Endometrium (tissue), 2 donors: ENCODE results near the gene ZC2HC1B.
"Not testable (repeated sequence)": the region's sequence is repeated elsewhere in the genome, so short reads cannot be mapped to it uniquely, and the experiment has no call there.

Source experiments
- FAIRE-seq: peaks from 2 replicates; lab custom pipeline; 2012; peaks lifted over from hg19 to GRCh38; lab: Jason Lieb, UNC
- donor health status: control.
- donor health status: control.

Gene ZC2HC1B

DNA sequence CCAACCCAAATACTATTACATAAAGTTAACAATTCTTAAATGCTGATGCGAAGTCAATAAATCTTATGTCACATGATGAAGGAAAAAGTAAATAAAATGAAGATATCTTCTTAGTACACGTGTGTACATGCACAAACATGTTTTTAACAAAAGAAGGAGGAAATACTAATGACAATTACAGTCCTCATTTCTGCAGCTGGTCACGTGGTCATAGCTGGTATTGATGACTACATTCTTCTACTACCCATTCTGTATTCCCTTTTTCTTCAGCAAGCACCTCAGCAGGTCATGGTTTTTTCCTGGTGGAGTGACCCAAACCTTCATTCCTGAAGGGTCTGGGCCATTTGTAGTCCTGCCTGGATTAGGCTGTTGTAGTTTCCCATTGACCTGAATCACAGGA lies 4.5 kb downstream of the ZC2HC1B start:
- not testable (repeated sequence) for FAIRE-seq

DNA sequence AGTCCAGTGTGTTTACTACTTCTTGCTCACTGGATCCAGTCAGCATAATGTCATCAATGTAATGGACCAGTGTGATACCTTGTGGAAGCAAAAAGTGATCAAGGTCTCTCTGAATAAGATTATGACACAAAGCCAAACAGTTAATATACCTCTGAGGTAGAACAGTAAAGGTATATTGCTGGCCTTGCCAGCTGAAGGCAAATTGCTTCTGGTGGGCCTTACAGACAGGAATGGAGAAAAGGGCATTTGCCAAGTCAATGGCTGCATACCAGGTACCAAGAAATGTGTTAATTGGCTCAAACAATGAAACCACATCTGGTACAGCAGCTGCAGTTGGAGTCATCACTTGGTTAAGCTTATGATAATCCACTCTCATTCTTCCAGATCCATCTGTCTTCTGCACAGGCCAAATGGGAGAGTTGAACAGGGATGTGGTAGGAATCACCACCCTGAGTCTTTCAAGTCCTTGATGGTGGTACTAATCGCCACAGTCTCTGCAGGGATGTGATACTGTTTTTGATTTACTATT lies 7.0 kb downstream of the ZC2HC1B start:
- FAIRE-seq = not testable (repeated sequence)

DNA sequence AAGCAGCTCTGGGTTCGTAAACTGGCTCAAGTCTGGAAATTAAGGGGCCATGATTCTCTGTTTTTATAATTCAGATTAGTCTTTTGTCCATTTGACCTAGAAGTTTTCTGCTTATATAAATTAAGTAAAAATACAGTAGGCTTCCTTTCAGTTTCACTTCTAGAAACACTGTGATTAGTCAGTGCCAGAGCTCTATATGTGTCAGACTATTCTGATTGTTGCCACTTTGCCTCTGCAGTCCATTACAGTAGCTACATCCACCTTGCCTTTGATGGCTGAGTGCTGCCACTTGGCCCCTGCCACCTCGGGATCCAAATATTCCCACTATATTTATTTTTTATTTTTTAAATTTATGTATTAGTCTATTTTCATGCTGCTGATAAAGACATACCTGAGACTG lies 7.9 kb downstream of the ZC2HC1B start:
- no peak for FAIRE-seq

DNA sequence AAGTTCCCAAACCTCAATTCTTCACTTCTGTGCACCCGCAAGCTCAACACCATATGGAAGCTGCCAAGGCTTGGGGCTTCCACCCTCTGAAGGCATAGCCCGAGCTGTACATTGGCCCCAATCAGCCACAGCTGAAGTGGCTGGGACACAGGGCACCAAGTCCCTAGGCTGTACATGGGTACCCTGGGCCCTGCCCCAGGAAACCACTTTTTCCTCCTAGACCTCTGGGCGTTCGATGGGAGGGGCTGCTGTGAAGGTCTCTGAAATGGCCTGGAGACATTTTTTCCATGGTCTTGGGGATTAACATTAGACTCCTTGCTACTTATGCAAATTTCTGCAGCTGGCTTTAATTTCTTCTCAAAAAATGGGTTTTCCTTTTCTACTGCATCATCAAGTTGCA lies 9.3 kb downstream of the ZC2HC1B start:
- not testable (repeated sequence) for FAIRE-seq

DNA sequence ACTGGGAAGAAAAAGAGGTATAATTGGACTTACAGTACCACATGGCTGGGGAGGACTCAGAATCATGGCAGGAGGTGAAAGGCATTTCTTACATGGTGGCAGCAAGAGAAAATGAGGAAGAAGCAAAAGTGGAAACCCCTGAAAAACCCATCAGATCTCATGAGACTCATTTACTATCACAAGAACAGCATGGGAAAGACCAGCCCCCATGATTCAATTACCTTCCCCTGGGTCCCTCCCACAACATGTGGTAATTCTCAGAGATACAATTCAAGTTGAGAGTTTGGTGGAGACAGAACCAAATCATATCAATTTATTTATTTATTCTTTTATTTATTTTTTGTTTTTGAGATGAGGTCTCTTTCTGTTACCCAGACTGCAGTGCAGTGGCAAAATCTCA lies 10.2 kb downstream of the ZC2HC1B start:
- FAIRE-seq = not testable (repeated sequence)

DNA sequence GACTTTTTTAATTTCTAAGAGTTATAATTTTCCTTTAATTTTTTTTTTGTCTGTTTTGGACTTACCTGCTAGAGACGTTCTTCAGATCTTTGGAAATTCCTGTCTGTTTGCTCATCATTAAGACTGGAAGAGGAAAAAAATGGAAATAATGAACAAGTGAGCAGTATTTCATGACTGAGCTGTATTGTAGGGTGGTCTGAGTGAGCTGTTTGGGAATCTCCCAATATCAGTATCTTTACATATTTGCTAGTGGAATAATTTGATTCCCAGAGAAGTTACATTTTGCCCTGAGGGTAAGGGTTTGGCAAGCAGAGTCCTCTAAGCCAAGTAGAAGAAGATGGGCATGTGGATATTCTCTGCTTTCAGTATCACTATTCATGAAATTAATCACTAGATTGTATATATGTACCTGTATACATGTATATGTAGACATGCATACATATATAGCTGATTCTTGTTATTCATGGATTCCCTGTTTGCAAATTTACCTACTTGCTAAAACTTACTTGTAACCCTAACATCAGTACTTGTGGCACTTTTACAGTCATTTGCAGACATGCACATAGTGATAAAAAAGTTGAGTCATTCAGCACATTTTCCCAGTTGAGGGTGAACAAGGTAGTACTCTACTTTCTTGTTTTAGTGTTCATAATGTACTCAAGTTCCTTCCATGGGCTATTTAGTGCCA lies 13.5 kb downstream of the ZC2HC1B start:
- no peak for FAIRE-seq

DNA sequence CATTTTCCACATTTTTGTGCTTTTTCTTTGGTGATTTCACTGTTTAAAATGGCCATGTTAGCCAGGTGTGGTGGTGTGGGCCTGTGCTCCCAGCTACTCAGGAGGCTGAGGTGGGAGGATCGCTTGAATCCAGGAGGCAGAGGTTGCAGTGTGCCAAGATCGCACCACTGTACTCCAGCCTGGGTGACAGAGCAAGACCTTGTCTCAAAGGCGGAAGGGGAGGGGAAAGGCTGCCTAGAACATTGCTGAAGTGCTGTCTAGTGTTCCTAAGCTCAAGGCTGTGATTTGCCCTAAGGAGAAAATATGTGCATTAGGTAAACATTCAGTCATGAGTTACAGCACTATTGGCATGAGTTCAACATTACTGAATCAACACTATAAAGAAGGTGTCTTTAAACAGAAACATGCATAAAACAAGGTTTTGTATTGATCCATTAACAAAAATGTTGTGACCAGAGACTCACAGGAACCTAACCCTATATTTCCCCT lies 14.0 kb downstream of the ZC2HC1B start:
- no peak for FAIRE-seq

DNA sequence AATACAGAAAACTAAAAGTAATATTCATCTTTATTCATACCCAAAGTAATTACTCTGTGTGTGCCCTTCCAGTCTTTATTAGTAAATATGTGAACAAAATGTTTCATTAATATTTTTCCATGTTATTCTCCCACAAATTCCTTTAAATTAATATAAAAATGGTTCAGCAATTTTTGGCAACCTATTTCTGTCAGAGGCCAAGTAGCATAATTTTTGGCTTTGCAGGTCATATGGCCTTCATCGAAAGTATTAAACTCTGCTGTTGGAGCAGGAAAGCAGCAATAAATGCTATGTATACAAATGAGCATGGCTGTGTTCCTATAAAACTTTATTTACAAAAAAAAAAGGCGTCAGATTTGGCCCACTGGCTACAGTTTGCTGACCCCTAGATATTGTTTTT lies 16.1 kb downstream of the ZC2HC1B start:
- FAIRE-seq = no peak

DNA sequence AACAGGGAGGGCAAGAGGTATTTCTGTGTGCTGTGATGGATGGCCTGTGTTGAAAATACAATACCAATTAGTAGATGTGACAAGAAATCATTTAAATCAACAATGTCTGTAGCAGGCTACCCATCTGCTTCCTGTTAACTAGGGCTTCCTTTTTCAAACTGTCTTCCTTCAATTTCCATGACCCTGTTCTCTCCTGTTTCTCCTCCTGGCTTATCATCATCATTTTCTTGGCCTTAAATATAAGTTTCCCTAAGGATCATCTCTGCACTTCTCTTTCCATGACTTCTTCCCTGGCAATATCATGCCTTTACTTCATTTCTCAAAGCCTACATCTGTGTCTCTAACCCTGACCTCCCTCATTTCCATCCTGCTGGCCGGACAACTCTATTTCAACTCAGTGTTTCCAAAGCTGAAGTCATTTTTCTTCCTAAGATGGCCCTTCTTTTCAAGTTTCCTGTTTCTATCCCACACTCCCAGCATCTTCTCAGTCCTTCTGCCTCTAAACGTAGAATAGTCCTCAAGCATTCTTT lies 18.2 kb downstream of the ZC2HC1B start:
- no peak for FAIRE-seq

DNA sequence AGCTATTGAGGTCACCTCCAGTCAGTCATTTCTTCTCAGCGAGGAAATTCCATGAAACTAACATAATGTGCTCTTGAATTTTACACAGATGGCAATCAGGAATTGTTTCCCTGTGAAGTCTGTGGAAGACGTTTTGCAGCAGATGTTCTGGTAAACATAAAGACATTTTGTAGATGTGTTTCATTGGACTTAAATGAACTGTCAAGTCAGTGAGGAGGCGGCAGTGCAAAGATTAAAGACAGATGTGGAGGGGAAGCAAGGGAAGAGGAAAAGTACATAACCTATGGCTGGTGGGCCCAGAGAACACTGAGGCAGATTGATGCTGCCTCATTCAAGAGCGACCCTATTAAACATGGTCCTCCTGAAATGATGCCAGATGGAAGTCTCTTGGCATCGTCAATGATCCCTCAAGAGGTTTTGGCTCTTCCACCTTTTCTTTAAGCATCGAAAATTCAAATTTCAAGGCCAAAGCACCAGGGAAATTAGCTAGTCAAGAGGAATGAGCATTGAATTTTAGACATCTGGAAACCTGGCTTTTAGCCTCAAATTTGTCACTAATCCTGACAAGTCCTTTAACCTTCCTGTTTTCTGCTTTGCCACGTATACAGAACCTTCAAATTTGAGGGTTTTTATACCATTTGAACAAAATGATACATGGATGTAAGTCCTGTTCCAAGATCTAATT lies 20.1 kb downstream of the ZC2HC1B start:
- no peak for FAIRE-seq

DNA sequence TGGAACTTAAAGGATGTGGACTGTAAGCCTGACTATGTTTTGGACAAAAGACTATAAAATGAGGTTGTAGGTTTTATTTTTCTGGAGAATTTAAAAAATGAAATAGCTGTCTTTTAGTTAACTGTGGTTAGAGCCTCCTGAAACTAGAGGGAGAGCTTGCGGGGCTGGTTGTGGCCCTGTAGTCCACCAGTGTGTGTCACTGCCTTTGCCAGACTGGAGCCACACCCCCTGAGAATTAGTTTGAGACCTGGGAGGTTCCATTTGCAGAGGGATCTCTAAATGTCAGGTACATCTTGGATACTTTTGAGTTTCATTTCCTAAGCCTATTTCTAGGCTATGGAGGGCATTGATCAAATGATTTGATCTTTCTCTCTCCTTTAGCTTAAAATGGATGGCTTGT lies 20.8 kb downstream of the ZC2HC1B start:
- no peak for FAIRE-seq

DNA sequence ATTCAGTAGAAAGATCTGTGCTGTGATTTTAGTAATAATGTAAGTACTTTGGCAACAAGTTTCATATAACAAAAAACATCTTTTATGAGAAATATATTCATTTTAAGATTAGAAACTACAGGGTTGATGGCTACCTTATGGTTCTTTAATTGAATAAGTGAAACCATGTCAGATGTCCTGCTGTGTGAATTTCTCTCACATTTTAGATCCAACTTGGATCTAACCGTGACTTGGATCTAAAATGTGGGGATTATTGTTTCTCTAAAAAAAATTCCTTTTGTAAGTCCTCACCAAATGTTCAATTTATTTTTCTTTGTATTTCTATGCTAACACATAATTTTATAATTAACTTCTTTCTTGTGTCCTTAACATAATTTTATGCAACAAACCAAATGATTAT lies 30.4 kb downstream of the ZC2HC1B start:
- peak; percentile 78 for FAIRE-seq

DNA sequence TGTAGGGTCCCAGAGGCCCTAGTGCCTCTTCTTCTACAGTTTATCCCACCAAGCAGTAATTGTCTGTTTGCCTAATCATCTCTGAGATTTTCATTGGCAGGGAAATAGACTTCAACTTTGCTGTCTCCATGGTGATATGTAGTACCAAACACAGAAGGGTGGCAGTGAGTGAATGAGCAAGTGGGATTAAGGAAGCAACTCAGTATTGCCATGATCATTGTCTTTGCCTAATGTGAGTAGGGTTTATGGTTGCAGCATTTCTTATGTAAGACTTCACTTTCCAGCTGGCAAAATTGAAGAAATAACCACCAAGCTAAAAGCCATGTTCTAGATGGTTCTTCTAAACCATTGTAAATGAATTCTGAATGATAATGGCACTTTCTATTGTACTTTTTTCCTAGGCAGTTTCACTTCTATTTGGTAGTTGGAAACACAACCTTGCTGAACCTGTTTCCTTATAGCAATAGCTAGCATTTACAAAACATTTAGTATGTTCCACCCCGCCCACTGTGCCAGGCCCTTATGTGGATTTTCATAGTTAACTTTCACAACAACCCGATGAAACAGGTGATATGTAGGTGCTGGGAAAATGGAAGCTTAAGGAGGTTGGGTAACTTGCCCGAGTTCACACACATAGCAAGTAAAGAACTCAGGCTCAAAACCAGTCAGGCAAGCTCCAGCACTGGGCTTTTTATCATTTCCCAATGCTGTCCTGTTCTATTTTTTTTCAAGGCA lies 32.0 kb downstream of the ZC2HC1B start:
- no peak for FAIRE-seq

DNA sequence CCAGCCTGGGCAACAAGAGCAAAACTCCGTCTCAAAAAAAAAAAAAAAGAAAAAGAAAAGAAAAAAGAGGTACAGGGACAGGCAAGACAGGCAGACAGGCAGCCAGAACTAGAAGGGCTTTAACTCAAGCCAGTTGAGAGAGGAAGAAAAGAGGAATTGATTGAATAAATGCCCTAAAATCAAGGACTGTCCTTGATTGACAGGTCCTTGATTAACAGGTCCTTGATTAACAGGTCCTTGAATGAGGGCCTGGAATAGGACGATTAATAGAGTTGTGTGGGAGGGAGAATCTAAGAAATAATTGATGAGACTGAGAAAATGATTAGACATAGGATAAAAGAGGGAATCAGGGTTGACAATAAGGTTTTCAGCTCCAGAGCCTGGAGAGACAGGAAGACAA lies 36.1 kb downstream of the ZC2HC1B start:
- no peak for FAIRE-seq

DNA sequence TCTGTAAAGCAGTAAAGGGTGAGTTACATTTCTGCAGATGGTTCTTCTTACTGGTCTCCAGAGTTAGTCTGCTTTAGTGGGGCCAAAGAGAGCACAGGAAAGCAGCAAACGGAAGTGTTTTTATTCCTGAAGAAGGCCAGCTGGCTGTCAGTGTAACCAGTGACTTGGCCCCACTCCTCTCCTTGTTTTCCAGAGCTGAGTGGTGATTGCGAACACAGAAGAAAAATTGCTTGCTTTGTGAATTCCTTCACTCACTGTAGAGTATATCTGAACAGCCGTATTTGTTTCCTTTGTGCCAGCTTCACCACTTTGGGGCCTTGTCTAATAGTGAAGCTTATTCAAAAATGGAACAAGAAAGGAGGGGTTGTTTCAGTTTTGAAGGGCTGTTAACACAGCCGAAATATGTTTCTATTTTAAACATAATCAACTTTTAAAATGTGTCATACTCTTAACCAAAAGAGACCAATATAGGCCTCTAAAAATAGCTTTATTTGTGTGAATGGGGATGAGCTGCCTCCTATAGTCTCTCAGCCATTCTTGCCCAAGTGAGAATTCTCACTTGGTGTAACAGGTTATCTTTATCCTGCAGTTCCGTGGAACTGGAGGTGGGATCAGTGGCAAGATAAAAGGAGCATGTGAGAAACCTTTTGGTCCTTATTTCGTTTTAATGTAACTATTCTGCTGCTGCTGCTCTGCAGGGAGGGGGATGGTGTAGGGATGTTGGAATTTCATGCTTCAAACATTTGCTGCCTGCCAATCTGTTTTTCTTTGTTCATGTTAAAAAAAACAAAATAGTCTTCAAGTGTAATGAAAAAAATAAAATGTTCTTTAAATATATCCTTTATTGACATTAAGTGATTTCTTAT lies 37.8 kb downstream of the ZC2HC1B start:
- FAIRE-seq = no peak

DNA sequence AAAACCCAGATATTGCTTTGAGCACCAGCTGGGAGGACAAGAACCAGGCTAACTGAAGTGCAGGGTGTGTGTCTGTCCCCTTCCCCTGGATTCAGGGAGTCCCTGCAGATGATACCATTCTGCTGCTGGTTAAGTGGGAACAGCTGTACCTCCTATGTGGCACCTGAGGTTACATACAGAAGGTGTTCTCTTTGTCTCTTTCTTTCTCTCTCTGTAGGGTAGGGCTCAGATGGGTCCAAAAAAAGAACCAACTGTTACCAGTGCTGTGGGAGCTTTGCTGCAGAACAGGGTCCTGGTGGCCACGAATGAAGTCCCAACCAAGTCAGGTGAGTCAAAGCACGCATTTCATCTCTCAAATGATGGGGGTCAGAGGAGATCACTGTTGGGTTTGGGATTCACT lies 38.6 kb downstream of the ZC2HC1B start:
- no peak for FAIRE-seq

DNA sequence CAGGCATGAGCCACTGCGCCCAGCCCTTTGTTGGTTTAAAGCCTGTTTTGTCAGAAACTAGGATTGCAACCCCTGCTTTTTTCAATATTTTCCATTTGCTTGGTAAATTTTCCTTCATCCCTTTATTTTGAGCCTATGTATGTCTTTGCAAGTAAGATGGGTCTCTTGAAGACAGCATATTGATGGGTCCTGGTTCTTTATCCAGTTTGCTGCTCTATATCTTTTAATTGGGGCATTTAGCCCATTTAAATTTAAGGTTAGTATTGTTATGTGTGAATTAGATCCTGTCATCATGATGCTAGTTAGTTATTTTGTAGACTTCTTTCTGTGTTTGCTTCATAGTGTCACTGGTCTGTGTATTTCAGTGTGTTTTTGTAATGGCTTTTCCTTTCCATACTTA lies 46.8 kb downstream of the ZC2HC1B start:
- FAIRE-seq = no peak

DNA sequence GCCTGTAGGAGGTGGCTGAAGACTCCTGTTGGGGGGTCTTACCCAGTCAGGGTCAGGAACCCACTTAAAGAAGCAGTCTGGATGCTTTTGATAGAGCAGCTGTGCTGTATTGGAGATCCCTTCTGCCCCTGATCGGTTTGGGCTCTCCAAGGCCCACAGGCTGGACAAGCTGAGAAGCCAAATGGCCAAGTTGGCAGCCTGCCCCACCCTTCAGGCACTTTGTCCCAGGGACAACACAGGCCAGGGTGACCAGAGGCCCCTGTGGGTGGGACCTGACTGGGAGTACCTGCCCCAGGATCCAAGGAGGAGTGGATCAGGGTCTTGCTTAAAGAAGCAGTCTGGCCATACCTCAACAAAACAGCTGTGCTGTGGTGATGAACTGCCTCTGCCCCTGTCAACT lies 48.4 kb downstream of the ZC2HC1B start:
- no peak for FAIRE-seq

DNA sequence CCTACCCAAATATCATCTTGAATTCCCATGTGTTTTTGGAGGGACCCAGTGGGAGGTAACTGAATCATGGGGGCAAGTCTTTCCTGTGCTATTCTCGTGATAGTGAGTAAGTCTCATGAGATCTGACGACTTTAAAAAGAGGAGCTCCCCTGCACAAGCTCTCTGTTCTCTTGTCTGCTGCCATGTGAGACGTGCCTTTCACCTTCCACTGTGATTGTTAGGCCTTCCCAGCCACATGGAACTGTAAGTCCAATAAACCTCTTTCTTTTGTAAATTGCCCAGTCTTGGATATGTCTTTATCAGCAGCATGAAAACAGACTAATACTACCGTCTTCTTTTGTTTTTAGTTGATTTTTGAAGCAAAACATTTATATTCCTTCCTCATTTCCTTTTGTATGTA lies 52.8 kb downstream of the ZC2HC1B start:
- not testable (repeated sequence) for FAIRE-seq

DNA sequence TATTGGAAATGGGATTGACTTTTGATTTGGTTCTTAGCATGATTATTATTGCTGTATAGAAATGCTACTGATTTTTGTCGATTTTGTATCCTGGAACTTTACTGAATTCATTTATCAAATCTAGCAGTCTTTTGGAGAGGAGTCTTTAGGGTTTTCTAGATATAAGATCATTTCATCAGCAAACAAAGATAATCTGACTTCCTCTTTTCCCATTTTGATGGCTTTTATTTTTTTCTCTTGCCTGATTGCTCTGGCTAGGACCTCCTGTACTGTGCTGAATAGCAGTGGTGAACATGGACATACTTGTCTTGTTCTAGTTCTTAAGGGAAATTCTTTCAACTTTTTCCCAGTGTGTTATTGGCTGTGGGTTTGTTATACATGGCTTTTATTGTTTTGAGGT lies 64.6 kb downstream of the ZC2HC1B start:
- no peak for FAIRE-seq

DNA sequence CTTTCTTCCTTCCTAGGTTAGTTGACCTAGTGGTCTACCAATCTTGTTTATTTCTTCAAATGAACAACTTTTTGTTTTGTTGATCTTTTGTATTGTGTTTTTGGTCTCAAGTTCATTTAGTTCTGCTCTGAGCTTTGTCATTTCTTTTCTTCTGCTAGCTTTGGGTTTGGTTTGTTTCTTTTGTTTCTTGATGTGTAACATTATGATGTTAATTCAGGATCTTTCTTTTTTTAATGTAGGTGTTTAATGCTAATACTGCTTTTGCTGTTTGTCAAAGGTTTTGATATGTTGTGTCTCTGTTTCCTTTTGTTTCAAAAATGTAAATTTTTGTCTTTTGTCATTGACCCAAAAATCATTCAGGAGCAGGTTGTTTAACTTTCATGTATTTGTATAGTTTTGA lies 65.7 kb downstream of the ZC2HC1B start:
- no peak for FAIRE-seq

DNA sequence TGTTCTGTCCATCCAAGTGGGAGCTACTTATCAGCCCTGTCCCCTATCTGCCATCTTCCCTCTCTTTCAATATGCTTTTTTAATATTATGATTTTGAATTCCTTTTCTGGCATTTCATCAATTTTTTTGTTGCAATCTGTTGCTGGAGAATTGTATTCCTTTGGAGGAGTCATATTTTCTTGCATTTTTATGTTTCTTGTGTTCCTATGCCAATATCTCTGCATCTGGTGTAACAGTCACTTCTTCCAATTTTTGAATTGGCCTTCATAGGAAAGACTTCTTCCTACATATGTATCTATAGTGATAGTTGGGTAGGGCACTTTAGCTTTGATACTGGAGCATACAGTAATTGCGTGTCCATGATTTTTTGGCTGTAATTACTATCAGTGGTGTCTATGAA lies 70.1 kb downstream of the ZC2HC1B start:
- FAIRE-seq = no peak
